ENCODE data around the gene TMIE.

DNA sequence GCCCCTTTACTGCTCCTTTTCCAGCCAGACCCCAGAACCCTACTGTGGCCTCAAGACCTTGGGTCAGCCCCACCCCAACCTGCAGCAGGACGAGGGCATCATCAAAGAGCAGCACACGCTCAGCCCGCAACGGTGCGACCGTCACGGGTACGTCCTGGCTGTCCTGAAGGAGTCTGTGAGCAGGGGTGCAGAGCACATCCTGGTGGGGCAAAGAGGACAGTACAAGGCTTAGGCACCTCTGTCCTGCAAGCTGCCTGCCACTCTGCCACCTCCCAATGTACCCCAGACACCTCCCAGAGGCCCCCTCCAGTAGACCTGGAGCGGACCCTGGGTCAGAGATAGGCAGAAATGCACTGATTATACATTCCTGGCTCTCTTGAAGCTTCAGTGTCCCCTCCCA lies 15.7 kb upstream of the TMIE start:
- TF ChIP-seq CTCF (IDR thresholded peaks at IDR 0.05) = no peak
- TF ChIP-seq POLR2AphosphoS5 (IDR thresholded peaks at IDR 0.05) = no peak
- TF ChIP-seq POLR2A (IDR thresholded peaks at IDR 0.05) = no peak
